Vagina (tissue), 2 donors: ENCODE data around the gene COL8A2. TPM values are rescaled to one million over a fixed set of nuclear protein-coding genes. Genes with fewer than 3 reads are reported as not detected.
A peak's percentile ranks its signal among the peaks of the same experiment; 100 is the strongest.

ENCODE experiments used
- DNase-seq, 2 donors: peaks; one replicate each; pipeline ENCODE4 v3.0.0-alpha.2; 2017; ENCODE audit errors: extremely low spot score in 2 of 2
- H3K27ac ChIP-seq: fragments of 200-600 bp; sonication (generic); one replicate; pipeline ENCODE4 v1.5.1; 2019
- H3K27me3 ChIP-seq: fragments of 200-600 bp; sonication (generic); one replicate; pipeline ENCODE4 v1.5.1; 2019
- H3K36me3 ChIP-seq, 2 donors: fragments of 200-600 bp; sonication (generic); one replicate each; pipeline ENCODE4 v1.5.1; 2017 to 2019
- H3K4me1 ChIP-seq: fragments of 200-600 bp; sonication (generic); one replicate; pipeline ENCODE4 v1.5.1; 2019
- H3K4me3 ChIP-seq, 2 donors: fragments of 200-600 bp; sonication (generic); 1 replicate in 1 of 2; 2 replicates in 1 of 2; pipeline ENCODE4 v1.5.1; 2016 to 2019
- H3K9me3 ChIP-seq: fragments of 200-600 bp; sonication (generic); one replicate; pipeline ENCODE4 v1.5.1; 2019
- POLR2A ChIP-seq, 2 donors: fragments of 450-650 bp; IDR thresholded peaks; one replicate each; pipeline ENCODE4 v1.6.1; 2017; ENCODE audit warnings: antibody characterized with exemption in 2 of 2, mild to moderate bottlenecking in 2 of 2, moderate library complexity in 2 of 2
- POLR2AphosphoS5 ChIP-seq, 2 donors: sonication (generic); formaldehyde crosslinking; IDR thresholded peaks; one replicate each; pipeline ENCODE4 v1.9.0; 2017; ENCODE audit warnings: antibody characterized with exemption in 2 of 2, mild to moderate bottlenecking in 2 of 2, low read depth in 1 of 2; ENCODE audit not compliant: insufficient read depth in 1 of 2
- intact Hi-C: fragments of 100-400 bp; cut with DNase I; formaldehyde crosslinking; loops from one replicate; pipeline ENCODE4 v1.15.1; 2023
- total RNA-seq: library from RNA; depleted of rRNA; stranded (reverse); fragments of >200 nt; gene quantifications from one replicate; pipeline ENCODE4 v1.2.3, GENCODE V29; 2016
- TF ChIP-seq, protein P1 (sequence below), 3 experiments: fragments of 450-650 bp in 2 of 3; fragments of 200-600 bp in 1 of 3; sonication (generic) in 1 of 3; IDR thresholded peaks; one replicate each; pipeline ENCODE4 v1.5.1; 2017 to 2019; ENCODE audit warnings: antibody characterized with exemption in 3 of 3, mild to moderate bottlenecking in 2 of 3, moderate library complexity in 2 of 3

Gene COL8A2
- total RNA-seq, 1 donor from 2014 or later, result 6.4 TPM

DNA sequence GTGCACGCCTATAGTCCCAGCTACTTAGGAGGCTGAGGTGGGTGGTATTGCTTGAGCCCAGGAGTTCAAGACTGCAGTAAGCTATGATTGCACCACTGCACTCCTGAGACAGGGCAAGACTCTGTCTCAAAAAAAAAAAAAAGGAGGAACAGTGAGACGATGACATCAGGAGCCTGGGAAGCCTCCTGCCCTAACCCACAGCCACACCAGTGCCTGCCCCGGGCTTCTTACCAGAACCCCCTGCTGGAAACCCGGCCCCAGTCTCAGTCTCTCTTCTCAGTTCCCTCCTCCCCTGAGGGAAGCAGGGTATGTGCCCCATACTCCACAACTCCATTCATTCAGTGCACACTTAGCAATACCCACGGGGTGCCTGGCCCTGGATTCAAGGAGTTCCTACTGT lies 9.1 kb downstream of the COL8A2 start:
- no peaks in the 10 kb centered on the region for H3K27me3 ChIP-seq
- TF ChIP-seq POLR2AphosphoS5 (IDR thresholded peaks at IDR 0.05; ENCODE audit: insufficient read depth in 1 of 2, low read depth in 1 of 2) (no peak), POLR2A (IDR thresholded peaks at IDR 0.05) (no peak)
- TF ChIP-seq, protein P1, sequence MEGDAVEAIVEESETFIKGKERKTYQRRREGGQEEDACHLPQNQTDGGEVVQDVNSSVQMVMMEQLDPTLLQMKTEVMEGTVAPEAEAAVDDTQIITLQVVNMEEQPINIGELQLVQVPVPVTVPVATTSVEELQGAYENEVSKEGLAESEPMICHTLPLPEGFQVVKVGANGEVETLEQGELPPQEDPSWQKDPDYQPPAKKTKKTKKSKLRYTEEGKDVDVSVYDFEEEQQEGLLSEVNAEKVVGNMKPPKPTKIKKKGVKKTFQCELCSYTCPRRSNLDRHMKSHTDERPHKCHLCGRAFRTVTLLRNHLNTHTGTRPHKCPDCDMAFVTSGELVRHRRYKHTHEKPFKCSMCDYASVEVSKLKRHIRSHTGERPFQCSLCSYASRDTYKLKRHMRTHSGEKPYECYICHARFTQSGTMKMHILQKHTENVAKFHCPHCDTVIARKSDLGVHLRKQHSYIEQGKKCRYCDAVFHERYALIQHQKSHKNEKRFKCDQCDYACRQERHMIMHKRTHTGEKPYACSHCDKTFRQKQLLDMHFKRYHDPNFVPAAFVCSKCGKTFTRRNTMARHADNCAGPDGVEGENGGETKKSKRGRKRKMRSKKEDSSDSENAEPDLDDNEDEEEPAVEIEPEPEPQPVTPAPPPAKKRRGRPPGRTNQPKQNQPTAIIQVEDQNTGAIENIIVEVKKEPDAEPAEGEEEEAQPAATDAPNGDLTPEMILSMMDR (IDR thresholded peaks at IDR 0.05), result no peak
- H3K4me3 ChIP-seq, result no peak overlapping the region
- H3K36me3 ChIP-seq, result no peaks in the 10 kb centered on the region
- H3K4me1 ChIP-seq, result peaks cover 17% of the 10 kb centered on the region
- no peak for DNase-seq
- no peaks in the 10 kb centered on the region for H3K9me3 ChIP-seq
- intact Hi-C loops, result no loop called here
- peak overlapping the region; percentile 68 for H3K27ac ChIP-seq

DNA sequence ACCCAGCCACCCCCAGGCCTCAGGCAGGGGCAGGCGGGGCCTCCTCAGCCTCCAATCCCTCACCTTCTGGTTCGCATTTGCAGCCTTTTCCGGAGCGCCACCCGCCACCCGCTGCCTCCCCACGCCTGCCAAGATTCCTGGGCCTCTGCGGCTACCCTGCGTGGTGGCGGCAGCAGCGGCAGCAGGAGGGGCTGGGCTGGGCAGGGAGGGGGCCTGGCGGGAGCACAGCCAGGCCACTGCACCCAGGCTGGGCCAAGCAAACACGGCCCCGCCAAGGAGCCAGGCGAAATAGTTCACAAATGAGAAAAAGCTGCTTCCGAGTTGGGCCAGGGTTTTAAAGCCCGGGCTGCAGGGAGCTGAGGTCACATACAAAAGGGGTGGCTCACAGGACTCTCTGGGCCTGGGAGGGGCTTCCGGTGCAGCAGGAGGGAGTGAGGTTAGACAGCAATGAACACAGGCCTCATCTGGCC lies 9.8 kb downstream of the COL8A2 start:
- H3K27ac ChIP-seq, result peak overlapping the region; percentile 68
- no peaks in the 10 kb centered on the region for H3K27me3 ChIP-seq
- no peaks in the 10 kb centered on the region for H3K36me3 ChIP-seq
- H3K4me1 ChIP-seq, result peaks cover 17% of the 10 kb centered on the region
- intact Hi-C loops, result no loop called here
- TF ChIP-seq POLR2AphosphoS5 (IDR thresholded peaks at IDR 0.05; ENCODE audit: insufficient read depth in 1 of 2, low read depth in 1 of 2) (peak in 1 of 2 donors; percentile 48), POLR2A (IDR thresholded peaks at IDR 0.05) (no peak)
- no peaks in the 10 kb centered on the region for H3K9me3 ChIP-seq
- H3K4me3 ChIP-seq, result no peak overlapping the region
- DNase-seq, result no peak

DNA sequence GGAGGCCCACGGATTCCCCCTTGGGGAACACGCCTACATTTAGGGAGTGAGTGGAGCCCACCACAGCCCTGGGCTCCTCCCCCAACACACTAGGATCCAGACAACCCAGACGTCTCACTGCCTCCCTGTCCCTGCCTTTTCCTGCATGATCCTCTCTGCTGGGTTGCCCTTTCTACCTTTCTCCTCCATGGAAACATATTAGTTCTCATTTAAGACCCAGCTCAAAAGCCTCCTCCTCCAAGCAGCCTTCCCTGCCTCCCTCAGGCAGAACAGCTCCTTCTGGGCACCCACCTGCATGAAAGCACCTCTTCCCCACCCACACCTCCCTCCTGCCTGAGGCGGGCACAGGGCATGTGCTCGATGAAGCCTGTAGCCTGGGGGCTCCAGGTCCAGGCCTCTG lies 10.7 kb downstream of the COL8A2 start:
- no peak for TF ChIP-seq POLR2A (IDR thresholded peaks at IDR 0.05)
- TF ChIP-seq POLR2AphosphoS5 (IDR thresholded peaks at IDR 0.05; ENCODE audit: insufficient read depth in 1 of 2, low read depth in 1 of 2), result no peak
- TF ChIP-seq, protein P1 (IDR thresholded peaks at IDR 0.05), result no peak
- intact Hi-C loops, result no loop called here
- peaks cover 19% of the 10 kb centered on the region for H3K4me1 ChIP-seq
- no peaks in the 10 kb centered on the region for H3K36me3 ChIP-seq
- no peaks in the 10 kb centered on the region for H3K27me3 ChIP-seq
- no peak for DNase-seq
- H3K4me3 ChIP-seq, result no peak overlapping the region
- no peaks in the 10 kb centered on the region for H3K9me3 ChIP-seq
- peak overlapping the region; percentile 68 for H3K27ac ChIP-seq

DNA sequence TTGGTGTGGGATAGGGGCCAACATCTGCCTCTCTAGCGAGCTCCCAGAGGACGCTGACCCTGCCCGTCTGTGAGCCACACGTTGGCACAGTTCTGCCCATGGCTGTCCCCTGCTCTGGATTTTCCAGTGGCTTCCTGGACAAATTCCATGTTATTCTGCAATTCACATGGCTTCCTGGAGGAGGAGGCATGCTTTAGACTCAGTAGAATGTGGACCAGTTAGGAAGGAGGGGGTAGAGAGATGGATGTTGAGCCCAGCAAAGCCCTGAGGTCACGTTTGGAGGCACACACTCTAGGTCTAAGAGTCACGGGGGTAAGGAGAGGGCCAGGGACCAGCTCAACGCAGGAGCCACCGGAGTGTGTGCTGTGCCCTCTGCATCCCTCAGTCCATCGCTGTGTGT lies 12.2 kb downstream of the COL8A2 start:
- Histone ChIP-seq H3K36me3 (no peaks in the 10 kb centered on the region), H3K4me1 (peaks cover 34% of the 10 kb centered on the region), H3K27ac (no peak overlapping the region), H3K27me3 (no peaks in the 10 kb centered on the region), H3K9me3 (no peaks in the 10 kb centered on the region), H3K4me3 (no peak overlapping the region)
- DNase-seq, result no peak
- TF ChIP-seq, protein P1 (IDR thresholded peaks at IDR 0.05), result no peak
- TF ChIP-seq POLR2AphosphoS5 (IDR thresholded peaks at IDR 0.05; ENCODE audit: insufficient read depth in 1 of 2, low read depth in 1 of 2), result no peak
- TF ChIP-seq POLR2A (IDR thresholded peaks at IDR 0.05), result no peak
- intact Hi-C loops, result no loop called here

DNA sequence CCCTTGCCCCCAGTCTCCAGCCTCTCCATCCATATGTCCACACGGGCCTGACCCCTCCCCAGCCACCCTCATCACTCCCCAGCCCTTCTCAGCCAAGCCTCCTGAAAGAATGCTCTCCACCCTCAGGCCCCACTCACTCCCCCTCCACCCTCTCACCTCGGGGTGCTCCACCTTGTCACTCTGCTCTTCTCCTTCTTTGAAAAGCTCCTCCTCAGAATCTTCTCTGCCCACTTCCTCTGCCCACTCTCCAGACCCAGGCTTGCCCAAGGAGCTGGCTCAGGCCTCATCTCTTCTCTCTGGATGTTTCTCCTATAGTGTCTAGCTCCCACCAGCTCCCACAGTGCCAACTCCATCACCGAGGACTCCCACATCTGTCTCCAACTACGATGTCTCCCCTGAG lies 13.9 kb downstream of the COL8A2 start:
- Histone ChIP-seq H3K36me3 (no peaks in the 10 kb centered on the region), H3K4me3 (no peak overlapping the region), H3K9me3 (no peaks in the 10 kb centered on the region), H3K27ac (no peak overlapping the region), H3K4me1 (peaks cover 27% of the 10 kb centered on the region), H3K27me3 (no peaks in the 10 kb centered on the region)
- no peak for TF ChIP-seq POLR2AphosphoS5 (IDR thresholded peaks at IDR 0.05; ENCODE audit: insufficient read depth in 1 of 2, low read depth in 1 of 2)
- TF ChIP-seq, protein P1 (IDR thresholded peaks at IDR 0.05), result no peak
- no peak for TF ChIP-seq POLR2A (IDR thresholded peaks at IDR 0.05)
- DNase-seq, result no peak
- intact Hi-C loops, result no loop called here
